Activated CD4-positive, CD25-positive, alpha-beta regulatory T cell treated with anti-CD3 and anti-CD28 coated beads, Interleukin-2, amount 50 U/mL, for 72 hours (primary cell): ENCODE results near the gene PCDHA10.
"Not testable (repeated sequence)": the region's sequence is repeated elsewhere in the genome, so short reads cannot be mapped to it uniquely, and the experiment has no call there.

Source experiments
- DNase-seq: peaks from one replicate; pipeline ENCODE4 v3.0.0; 2021

PCDHA10 gene

GRCh38 chr5:140855772-140856674 is at the start of gene PCDHA10:
PCDHA10 (plus strand) TSS chr5:140855897; CDS start chr5:140856049, 152 bp downstream.
- no peak for DNase-seq

GRCh38 chr5:140806834-140807775 is 48.6 kb upstream of the PCDHA10 start, which contains the start of gene PCDHA4:
PCDHA4 (plus strand) TSS chr5:140807068.
- DNase-seq: no peak

- not testable (repeated sequence) for DNase-seq
Measured at GRCh38 chr5:140808241-140808888, 47.3 kb upstream of the PCDHA10 start.

GRCh38 chr5:140808889-140809291 is 46.8 kb upstream of the PCDHA10 start:
- DNase-seq: no peak

- no peak for DNase-seq
Measured at GRCh38 chr5:140821375-140822280, 34.1 kb upstream of the PCDHA10 start, which contains the start of gene PCDHA5. PCDHA5 (plus strand) TSS chr5:140821613.

GRCh38 chr5:140822281-140822629 is 33.4 kb upstream of the PCDHA10 start:
- no peak for DNase-seq

- not testable (repeated sequence) for DNase-seq
Measured at GRCh38 chr5:140822969-140823368, 32.7 kb upstream of the PCDHA10 start.

GRCh38 chr5:140823475-140823874 is 32.2 kb upstream of the PCDHA10 start:
- no peak for DNase-seq

GRCh38 chr5:140827704-140828361 is 27.9 kb upstream of the PCDHA10 start, which contains the start of gene PCDHA6:
PCDHA6 (plus strand) TSS chr5:140827960; CDS start chr5:140828092, 132 bp downstream.
- DNase-seq: no peak

- DNase-seq: no peak
Measured at GRCh38 chr5:140828362-140828737, 27.3 kb upstream of the PCDHA10 start.

- not testable (repeated sequence) for DNase-seq
Measured at GRCh38 chr5:140829511-140830501, 25.9 kb upstream of the PCDHA10 start.

GRCh38 chr5:140833993-140834392 is 21.7 kb upstream of the PCDHA10 start, which contains the start of gene PCDHA7:
PCDHA7 (plus strand) TSS chr5:140834269; CDS start chr5:140834384, 115 bp downstream.
- DNase-seq: no peak

GRCh38 chr5:140834439-140835008 is 21.2 kb upstream of the PCDHA10 start:
- DNase-seq: not testable (repeated sequence)

- DNase-seq: no peak
Measured at GRCh38 chr5:140835622-140836510, 19.8 kb upstream of the PCDHA10 start.

GRCh38 chr5:140840978-140841962 is 14.4 kb upstream of the PCDHA10 start, which contains the start of gene PCDHA8:
PCDHA8 (plus strand) TSS chr5:140841187; CDS start chr5:140841322, 135 bp downstream.
- no peak for DNase-seq
